PC-9 (cell line): ENCODE measurements around the gene IFRD2. TPM values are rescaled to one million over a fixed set of nuclear protein-coding genes. Genes with fewer than 3 reads are reported as not detected.

Source experiments
- BruUV-seq: library from RNA; stranded (reverse); fragments of 400-500 nt; replicated peaks from 2 replicates; lab custom pipeline; 2021; lab: Mats Ljungman, UMichigan
- CTCF ChIA-PET: fragments of 300-600 bp; sonication (Branson Sonifier 250); formaldehyde crosslinking; loops from one replicate; lab custom pipeline; 2022; ENCODE audit warnings: antibody characterized with exemption; lab: Charles Lee
- POLR2A ChIA-PET: fragments of 300-600 bp; sonication (Branson Sonifier 250); formaldehyde crosslinking; loops from one replicate; lab custom pipeline; 2022; ENCODE audit warnings: antibody characterized with exemption; ENCODE audit not compliant: unreplicated experiment; lab: Charles Lee
- DNase-seq, 2 experiments: peaks; one replicate each; pipeline versions ENCODE4 v3.0.0 to v3.0.0-alpha.2; 2015 to 2022; ENCODE audit warnings: mixed read lengths in 1 of 2
- H2AFZ ChIP-seq: fragments of 200-600 bp; sonication (generic); 2 replicates; pipeline ENCODE4 v1.8.1; 2017; ENCODE audit warnings: antibody characterized with exemption
- H3F3A ChIP-seq: fragments of 200-600 bp; sonication (generic); 2 replicates; pipeline ENCODE4 v1.8.1; 2017; ENCODE audit warnings: antibody characterized with exemption, mild to moderate bottlenecking, low read depth; ENCODE audit not compliant: insufficient read depth
- H3K27ac ChIP-seq: fragments of 200-600 bp; sonication (generic); 2 replicates; pipeline ENCODE4 v1.6.1; 2016; ENCODE audit warnings: mixed run types
- H3K27me3 ChIP-seq: fragments of 200-600 bp; sonication (generic); 2 replicates; pipeline ENCODE4 v1.6.1; 2016; ENCODE audit warnings: low read depth, mixed run types; ENCODE audit not compliant: insufficient read depth
- H3K36me3 ChIP-seq: fragments of 200-600 bp; sonication (generic); 2 replicates; pipeline ENCODE4 v1.6.1; 2016; ENCODE audit warnings: low read depth, mixed run types
- H3K4me1 ChIP-seq: fragments of 200-600 bp; sonication (generic); replicated peaks from 2 replicates; pipeline ENCODE4 v1.6.1; 2016; ENCODE audit warnings: mixed run types; ENCODE audit not compliant: insufficient read depth
- H3K4me2 ChIP-seq: fragments of 200-600 bp; sonication (generic); 2 replicates; pipeline ENCODE4 v1.6.1; 2017; ENCODE audit warnings: mixed run types
- H3K4me3 ChIP-seq: fragments of 200-600 bp; sonication (generic); 2 replicates; pipeline ENCODE4 v1.6.1; 2016; ENCODE audit warnings: mixed run types
- H3K79me2 ChIP-seq: fragments of 200-600 bp; sonication (generic); 2 replicates; pipeline ENCODE4 v1.6.1; 2017; ENCODE audit warnings: low read depth, mixed run types
- H3K9me2 ChIP-seq: fragments of 200-600 bp; sonication (generic); 2 replicates; pipeline ENCODE4 v1.8.1; 2017; ENCODE audit warnings: mild to moderate bottlenecking; ENCODE audit not compliant: insufficient read depth
- H3K9me3 ChIP-seq: fragments of 200-600 bp; sonication (generic); 2 replicates; pipeline ENCODE4 v1.8.1; 2016; ENCODE audit warnings: low read depth; ENCODE audit not compliant: insufficient read depth
- H4K20me1 ChIP-seq: fragments of 200-600 bp; sonication (generic); 2 replicates; pipeline ENCODE4 v1.8.1; 2017; ENCODE audit not compliant: insufficient read depth
- CTCF ChIP-seq: fragments of 200-600 bp; sonication (generic); conservative IDR thresholded peaks from 2 replicates; pipeline ENCODE4 v1.6.1; 2017; ENCODE audit warnings: mixed run types, antibody characterized with exemption, mild to moderate bottlenecking, moderate library complexity
- EZH2 ChIP-seq: fragments of 200-600 bp; sonication (generic); IDR thresholded peaks from 2 replicates; pipeline ENCODE4 v1.8.0; 2017; ENCODE audit warnings: antibody characterized with exemption, low read depth
- intact Hi-C: fragments of 100-400 bp; cut with micrococcal nuclease; formaldehyde crosslinking; loops from one replicate; pipeline ENCODE4 v1.10.0; 2022; ENCODE audit not compliant: unreplicated experiment
- total RNA-seq: library from RNA; stranded (reverse); gene quantifications from 2 replicates; pipeline ENCODE4 v1.2.3, GENCODE V29; 2021

IFRD2 gene
- total RNA-seq, 1 experiment from 2014 or later = 93.1 TPM

- no TSS peak for BruUV-seq
- Histone ChIP-seq H3K27me3 (no peaks in the 10 kb centered on the region), H2AFZ (no peak overlapping the region), H3F3A (peaks cover 6% of the 10 kb centered on the region; the same call in 1 of the 2 replicates), H3K4me3 (no peak overlapping the region), H3K27ac (no peak overlapping the region), H3K79me2 (no peaks in the 10 kb centered on the region), H3K4me2 (no peak overlapping the region), H3K9me3 (no peaks in the 10 kb centered on the region), H3K36me3 (no peaks in the 10 kb centered on the region), H4K20me1 (no peaks in the 10 kb centered on the region), H3K4me1 (peaks cover 11% of the 10 kb centered on the region), H3K9me2 (no peaks in the 10 kb centered on the region)
- ChIA-PET POLR2A (interaction anchor here (0.8 kb wide), 1 partner anchor 48 kb away, joined by 5 read pairs; no protein-coding TSS in a partner anchor), CTCF (interaction anchor here (0.5 kb wide), 1 partner anchor 88 kb away, joined by 3 read pairs; no protein-coding TSS in a partner anchor)
- intact Hi-C loops = no loop called here
- no peak for DNase-seq
- TF ChIP-seq CTCF (no peak), EZH2 (no peak)
These were observed 15.5 kb downstream of the IFRD2 start for GRCh38 chr3:50276762-50277101.

GRCh38 chr3:50275996-50276761 is 16.1 kb downstream of the IFRD2 start:
- Histone ChIP-seq H4K20me1 (no peaks in the 10 kb centered on the region), H2AFZ (no peak overlapping the region), H3K4me2 (no peak overlapping the region), H3K36me3 (no peaks in the 10 kb centered on the region), H3K27ac (no peak overlapping the region), H3K9me2 (no peaks in the 10 kb centered on the region), H3K79me2 (peaks cover 4% of the 10 kb centered on the region), H3K9me3 (no peaks in the 10 kb centered on the region), H3K27me3 (no peaks in the 10 kb centered on the region), H3K4me1 (peaks cover 17% of the 10 kb centered on the region), H3K4me3 (no peak overlapping the region), H3F3A (peaks cover 11% of the 10 kb centered on the region; the same call in 1 of the 2 replicates)
- POLR2A ChIA-PET = interaction anchor here (0.8 kb wide), 1 partner anchor 48 kb away, joined by 5 read pairs; no protein-coding TSS in a partner anchor
- no TSS peak for BruUV-seq
- intact Hi-C loops = no loop called here
- TF ChIP-seq CTCF = no peak
- no peak for TF ChIP-seq EZH2
- CTCF ChIA-PET = no interaction called here
- DNase-seq = no peak

- H3K79me2 ChIP-seq = peaks cover 12% of the 10 kb centered on the region
- H3K9me2 ChIP-seq = no peaks in the 10 kb centered on the region
- no peaks in the 10 kb centered on the region for H3K9me3 ChIP-seq
- no peaks in the 10 kb centered on the region for H4K20me1 ChIP-seq
- H2AFZ ChIP-seq = no peak overlapping the region
- peaks cover 13% of the 10 kb centered on the region; the same call in 1 of the 2 replicates for H3F3A ChIP-seq
- TF ChIP-seq CTCF = no peak
- no peak for TF ChIP-seq EZH2
- peaks cover 25% of the 10 kb centered on the region for H3K4me1 ChIP-seq
- no peaks in the 10 kb centered on the region for H3K27me3 ChIP-seq
- H3K27ac ChIP-seq = no peak overlapping the region
- intact Hi-C loops = no loop called here
- ChIA-PET POLR2A (no interaction called here), CTCF (interaction anchor here (0.6 kb wide), 1 partner anchor 11 kb away, joined by 3 read pairs; no protein-coding TSS in a partner anchor)
- H3K4me3 ChIP-seq = no peak overlapping the region
- H3K4me2 ChIP-seq = no peak overlapping the region
- no TSS peak for BruUV-seq
- H3K36me3 ChIP-seq = no peaks in the 10 kb centered on the region
- DNase-seq = no peak
These were observed 16.9 kb downstream of the IFRD2 start for GRCh38 chr3:50275141-50275995.
